NCI-H2227 (cell line): ENCODE data around the gene SRGAP3.

Experiments used
- DNase-seq: peaks from one replicate; lab custom pipeline; 2025; ENCODE audit not compliant: unreplicated experiment; lab: John Stamatoyannopoulos, UW

SRGAP3 gene

GRCh38 chr3:9204253-9204992 lies 45.0 kb downstream of the SRGAP3 start:
- DNase-seq, result no peak

GRCh38 chr3:9203317-9203716 lies 46.1 kb downstream of the SRGAP3 start:
- no peak for DNase-seq

DNA sequence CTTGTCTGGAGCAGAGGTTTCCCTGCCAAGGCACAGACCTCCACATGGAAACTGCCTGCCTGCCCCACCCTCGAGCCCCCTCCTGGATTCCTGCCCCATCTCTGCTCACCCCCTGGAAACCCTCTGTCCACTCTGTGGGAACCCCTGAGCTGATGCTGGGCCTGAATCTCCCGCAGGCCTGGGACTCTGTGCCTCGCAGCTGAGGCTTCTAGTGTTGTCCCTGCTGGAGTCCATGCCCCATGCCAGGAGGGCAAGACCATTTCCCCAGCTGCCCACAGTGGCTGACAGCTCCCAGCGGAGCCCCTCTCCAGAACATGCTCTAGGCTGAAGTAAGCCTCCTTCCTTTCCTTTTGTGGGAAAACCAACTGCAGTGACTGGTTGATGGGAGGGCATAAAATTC lies 46.9 kb downstream of the SRGAP3 start:
- DNase-seq, result no peak

DNA sequence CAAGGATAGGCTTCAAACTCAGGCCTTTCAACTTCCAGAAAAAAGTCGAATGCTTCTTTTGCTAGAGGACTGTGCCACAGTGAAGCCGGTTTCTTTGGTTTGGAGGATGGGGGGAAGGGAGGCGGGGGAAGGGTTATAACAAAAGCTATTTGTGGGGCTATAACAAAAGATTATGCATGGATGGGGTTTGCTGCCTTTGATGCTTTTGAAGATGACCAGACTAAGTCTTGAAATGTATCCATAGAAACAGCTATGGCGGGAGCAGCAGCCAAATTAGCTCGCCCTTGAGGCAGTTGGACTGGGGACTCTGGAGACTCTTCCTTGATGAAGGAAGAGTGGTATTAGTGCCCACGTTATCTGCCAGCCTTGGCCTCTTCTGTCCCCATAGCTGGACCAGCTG lies 47.5 kb downstream of the SRGAP3 start:
- DNase-seq, result no peak

DNA sequence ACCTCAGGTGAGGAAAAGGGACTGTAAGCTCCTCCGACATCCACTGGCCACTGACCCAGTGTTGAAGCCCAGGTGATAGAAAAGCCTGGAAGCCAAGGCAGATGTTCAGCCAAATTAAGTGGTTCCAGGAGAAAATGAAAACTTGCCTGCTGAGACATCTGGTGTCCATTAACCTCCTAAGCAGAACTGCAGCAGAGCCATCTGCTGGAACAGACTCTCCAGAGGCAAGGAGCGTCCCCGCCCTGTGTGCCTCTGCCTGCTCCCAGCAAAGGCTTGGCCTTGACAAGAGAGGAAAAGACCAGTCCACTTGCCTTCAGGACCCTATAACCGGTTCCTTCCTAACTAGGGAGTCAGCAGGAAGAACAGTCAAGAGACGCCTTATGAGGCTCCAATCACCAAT lies 48.2 kb downstream of the SRGAP3 start:
- no peak for DNase-seq

GRCh38 chr3:9199775-9200174 lies 49.7 kb downstream of the SRGAP3 start:
- no peak for DNase-seq

DNA sequence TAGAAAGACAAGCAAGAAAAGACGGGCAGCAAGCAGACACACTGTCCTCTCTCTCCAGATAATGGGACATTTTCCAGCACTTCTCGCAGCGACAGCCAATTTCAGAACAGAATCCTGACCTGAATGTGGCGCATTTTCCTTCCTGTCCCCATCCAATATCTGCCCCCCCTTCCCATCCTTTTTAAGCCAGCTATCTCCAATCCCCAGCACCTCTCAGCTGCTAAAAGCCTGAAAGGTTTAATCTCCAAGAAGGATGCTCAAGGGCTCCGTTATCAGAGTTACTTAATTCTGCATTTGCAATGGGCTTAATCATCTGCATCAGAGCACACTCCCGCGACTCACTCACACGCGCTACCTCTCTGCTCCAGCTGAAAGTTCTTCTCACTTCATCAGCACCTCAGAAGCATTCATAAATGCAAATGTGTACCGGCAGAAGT lies 50.5 kb downstream of the SRGAP3 start:
- DNase-seq, result no peak

DNA sequence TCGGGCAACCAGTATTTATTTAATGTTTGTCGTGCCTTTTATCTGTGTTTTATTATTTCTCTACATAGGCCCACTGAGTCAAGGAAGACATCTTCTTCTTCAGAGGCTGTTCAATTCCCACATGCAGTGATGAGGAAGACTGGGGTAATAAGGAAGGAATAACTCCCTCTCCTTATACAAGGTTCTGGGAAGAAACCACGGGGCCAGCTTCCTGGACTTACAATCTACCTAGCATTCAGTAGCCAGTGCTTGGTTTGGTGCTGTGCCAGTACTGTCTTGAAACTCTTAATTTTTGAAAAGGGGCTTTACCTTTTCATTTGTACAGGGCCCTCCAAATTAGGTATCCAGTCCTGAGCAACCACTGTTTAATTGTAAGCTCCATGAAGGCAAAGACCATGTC lies 51.2 kb downstream of the SRGAP3 start:
- DNase-seq, result no peak

DNA sequence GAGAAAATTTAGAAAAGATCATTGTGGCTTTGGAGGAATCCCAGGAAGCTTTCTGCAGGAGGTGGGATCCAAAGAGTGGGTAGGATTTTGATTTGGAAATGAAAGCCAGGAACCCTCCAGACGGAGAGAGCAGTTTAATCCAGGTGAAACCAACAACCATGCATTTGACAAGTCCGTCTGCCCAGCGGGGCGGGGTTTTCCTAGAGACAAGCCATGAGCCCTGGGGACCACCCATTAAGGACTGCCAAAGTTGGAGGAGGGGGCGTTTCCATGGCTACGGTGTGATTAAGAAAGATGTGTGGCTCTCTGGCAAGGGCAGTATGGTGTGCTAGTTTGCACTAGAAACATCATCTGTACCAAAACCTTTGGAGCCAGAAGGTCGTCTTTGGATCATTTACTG lies 53.4 kb downstream of the SRGAP3 start:
- DNase-seq, result peak; percentile 74

DNA sequence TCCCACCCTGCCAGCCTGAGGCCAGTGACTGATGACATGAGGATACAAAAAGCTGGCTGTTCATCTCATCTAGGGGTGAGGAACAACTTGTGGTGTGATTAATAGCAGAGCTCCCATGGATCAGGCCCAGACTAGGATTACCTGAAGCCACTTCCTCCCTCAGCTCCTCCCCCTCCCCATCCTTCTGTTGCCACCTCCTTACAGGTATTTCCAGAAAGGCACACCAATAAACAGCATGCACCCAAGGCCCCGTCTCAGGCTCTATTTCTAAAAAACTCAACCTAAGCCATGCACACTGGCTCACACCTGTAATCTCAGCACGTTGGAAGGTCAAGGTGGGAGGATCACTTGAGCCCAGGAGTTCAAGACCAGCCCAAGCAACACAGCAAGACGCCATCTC lies 54.1 kb downstream of the SRGAP3 start:
- no peak for DNase-seq

DNA sequence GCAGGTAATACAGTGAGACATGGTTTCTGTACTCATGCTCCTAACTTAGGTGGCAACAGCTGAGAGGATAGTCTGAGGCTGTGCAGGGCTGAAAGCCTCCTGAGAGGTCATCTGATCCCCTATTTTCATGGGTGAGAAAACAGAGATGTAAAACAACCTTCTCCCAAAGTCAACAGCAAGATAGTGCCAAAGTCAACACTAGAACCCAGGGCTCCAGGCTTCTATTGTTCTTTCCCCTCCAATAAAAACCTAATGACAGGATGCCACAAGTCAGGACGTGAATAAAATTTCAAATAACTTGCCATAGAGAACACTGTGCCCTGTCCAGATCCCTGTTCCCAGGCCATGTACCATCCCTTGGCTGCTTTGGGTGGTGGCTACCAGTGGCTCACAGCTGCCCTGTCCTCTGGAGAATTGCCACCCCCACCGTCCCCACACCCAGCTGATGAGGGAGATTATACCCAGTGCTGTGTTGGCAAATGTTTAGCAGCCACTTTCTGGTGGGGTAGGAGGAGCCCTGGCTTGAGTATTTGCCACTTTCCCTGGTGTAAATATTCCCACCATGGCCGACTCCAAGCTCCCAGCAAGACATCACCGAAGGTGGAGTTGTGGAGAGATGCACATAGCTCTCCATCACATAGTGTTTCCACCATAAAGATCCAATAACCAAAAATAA lies 54.8 kb downstream of the SRGAP3 start:
- DNase-seq, result no peak

- no peak for DNase-seq
These were observed 55.7 kb downstream of the SRGAP3 start for GRCh38 chr3:9193633-9194195.

DNA sequence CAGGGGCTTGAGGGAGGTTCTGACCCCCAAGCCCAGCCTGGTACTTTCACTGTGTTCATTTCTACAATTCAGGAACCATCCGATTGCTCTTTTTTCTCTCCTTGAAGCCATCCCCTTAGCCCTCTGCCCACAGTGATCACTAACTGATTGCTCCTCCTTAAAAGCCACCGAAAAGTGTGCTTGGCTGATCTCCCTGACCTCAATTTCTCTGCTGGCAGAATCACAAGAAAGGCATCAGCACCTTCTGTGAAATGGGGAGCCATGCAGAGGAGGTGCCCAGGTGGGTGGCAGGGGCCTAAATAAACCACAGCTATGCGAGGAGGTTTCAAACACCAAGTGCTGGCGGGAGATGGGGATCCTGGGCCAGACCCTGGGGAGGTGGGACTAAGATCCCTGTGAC lies 56.2 kb downstream of the SRGAP3 start:
- DNase-seq, result no peak

- DNase-seq, result no peak
These were observed 57.0 kb downstream of the SRGAP3 start for GRCh38 chr3:9192248-9193025.

DNA sequence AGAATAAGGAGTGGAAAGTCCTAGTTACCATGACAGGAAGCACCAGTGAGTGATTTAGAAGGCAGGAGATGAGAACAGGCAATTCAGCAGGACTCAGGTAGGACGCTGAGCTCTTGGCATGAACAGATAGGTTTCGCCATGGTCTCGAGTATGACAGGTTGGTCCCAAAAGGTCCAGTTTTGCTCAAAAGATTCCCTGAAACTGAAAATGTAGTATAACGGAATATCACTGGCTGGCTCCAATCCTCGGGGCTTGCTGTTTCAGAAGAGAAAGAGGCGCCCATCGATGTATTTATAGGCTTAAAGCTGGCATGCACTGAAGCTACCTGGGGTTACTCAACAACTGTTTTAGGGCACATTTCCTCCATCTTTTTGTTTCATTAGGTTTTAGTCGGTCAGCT lies 59.2 kb downstream of the SRGAP3 start:
- DNase-seq, result no peak

DNA sequence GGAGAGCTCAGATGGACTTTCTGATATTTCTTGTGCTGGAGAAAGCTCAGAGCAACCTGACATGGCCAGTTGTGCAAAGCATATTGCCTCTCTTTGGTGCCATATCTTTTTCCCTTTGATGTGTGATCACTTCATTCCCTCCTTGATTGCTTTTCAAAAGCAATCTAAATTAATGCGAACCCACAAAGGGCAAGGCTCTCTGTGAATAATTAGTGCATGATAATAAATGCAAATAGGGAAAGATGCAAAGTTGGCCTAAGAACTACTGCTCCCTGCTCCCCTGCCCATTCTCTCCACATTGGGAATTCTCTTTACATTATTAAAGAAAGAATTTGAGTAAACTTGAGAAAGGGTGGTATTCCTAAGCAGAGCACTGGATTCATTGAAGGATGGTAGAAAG lies 60.9 kb downstream of the SRGAP3 start:
- no peak for DNase-seq

DNA sequence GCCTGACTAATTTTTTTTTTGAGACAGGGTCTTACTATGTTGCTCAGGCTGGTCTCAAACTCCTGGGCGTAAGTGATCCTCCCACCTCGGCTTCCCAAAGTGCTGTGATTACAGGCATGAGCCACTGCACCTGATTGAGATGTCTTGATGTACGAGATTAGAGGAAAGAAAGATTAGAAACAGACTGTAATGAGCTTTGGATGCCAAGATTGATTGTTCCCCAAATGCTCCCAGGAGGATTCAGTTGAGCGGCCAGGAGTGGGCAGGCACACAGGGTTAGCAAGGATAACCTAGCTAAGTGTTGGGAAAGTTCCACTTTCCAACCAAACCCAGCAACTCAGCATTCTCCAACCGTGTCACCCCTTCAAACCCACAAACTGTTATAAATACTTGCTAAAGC lies 63.7 kb downstream of the SRGAP3 start:
- DNase-seq, result no peak

GRCh38 chr3:9185046-9185445 lies 64.4 kb downstream of the SRGAP3 start:
- no peak for DNase-seq

DNA sequence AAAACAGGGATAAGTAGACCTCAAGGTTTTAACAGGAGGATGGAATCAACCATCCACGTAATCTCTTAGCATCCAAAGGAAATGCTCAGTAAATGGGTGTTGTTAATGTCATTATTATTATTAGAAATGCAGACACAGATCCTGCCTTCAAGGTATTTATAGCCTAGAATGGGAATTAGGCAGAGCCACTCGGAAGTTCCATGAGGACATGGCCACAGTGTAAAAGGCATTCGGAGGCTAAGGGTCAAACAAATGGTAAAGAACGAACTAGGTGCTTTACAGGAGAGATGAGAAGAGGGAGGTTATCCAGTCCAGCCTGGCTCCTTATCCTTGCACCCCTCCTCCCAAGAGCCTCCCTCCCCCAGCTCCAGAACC lies 65.0 kb downstream of the SRGAP3 start:
- DNase-seq, result no peak

DNA sequence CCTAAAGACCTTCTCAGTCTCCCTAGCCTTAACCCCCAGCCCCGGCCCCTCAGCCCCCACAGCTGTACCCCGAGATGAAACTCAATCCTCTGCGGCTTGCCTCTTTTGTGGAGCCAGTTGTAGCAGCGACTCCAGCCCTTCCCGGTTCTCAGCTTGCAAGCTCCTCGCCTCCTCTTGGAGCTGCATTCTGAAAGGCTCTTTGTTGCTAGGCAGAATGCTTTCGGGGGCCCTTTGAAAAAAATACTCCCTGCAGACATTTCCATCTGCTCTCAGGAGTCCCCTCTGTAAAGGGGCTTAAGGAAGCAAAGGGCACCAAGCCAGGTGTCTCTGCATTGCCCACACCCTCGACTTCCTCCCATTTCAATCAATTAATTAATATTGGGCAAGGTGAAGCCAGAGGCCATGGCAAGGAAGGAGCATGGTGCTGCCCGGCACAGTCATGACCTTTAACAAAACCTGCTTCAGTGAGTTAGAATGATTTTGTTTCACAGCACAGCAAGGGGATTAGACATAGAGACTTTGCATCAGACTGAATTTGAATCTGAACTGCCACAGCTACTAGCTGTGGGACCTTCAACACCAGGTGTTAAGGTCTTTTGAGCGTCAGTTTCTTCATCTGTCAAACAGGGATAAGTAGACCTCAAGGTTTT lies 65.5 kb downstream of the SRGAP3 start:
- peak; percentile 46 for DNase-seq

GRCh38 chr3:9183011-9183410 lies 66.4 kb downstream of the SRGAP3 start:
- no peak for DNase-seq
